GM21737 (cell line): ENCODE results near the gene KERA.

Experiments
- ATAC-seq: cut with Tn5 transposase; IDR thresholded peaks from one replicate; pipeline ENCODE4 v1.9.1; 2021; ENCODE audit warnings: mild to moderate bottlenecking, moderate library complexity; ENCODE audit not compliant: unreplicated experiment

The KERA gene

DNA sequence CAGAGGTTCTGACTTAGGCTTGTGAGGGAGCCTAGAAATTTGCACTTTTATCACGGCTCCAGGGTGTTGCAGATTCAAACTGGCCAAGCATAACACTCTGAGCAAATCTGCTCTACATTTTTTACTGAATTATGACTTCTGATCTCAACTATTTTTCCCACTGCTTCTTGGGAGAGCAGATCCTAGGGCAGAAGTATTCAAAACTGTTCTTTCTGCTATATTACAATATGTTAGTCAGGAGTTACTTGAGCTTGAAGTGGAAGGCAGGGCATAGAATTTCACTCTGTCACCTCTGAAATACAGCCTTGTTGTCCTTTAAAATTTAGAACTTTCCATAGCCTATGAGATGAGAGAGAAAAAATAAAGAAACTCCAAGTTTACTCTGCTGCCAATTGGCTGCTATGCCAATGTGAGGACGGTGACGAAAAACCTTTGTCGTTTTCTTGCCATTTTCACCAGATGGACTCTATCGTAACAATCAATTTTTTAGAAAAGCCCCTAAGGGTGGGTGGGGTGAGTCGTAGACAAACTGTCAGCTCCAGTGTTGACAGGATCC lies 16.4 kb upstream of the KERA start:
- ATAC-seq, result no peak

DNA sequence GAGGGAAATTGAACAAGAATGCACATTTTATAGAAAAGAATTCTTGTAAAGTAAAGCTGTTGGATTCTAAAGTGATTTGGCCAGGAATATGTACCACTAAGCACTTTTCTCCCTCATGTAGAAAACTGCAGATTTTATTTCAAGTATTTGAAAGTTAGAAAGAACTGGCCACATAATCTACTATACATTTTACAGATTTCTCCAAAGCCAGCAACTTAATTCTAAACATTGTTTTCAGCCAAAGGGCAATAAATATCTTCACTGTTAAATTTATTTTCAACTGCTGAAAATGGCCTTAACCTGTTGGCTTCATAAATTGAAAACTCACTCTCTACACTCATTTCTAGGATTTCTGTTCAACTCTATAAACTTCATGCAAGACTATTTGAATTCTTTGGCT lies 15.6 kb upstream of the KERA start:
- no peak for ATAC-seq

DNA sequence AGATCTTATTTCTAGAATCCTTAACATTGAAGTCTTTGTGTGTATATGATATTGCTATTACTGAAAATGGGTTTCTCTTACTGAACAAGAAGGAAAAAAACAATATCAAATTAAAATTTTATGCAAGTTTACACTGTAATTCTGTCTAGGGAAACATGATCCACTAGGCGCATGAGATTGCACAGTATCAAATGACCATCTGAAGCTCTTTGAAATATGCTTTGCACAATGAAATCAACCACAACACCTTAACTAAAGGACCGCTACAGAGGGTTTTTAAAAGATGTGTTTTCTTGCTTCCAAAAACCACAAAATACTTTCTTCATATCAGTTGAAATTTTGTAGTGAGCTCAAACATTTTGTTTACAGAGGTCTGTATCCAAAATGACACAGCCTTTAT lies 15.1 kb upstream of the KERA start:
- no peak for ATAC-seq

DNA sequence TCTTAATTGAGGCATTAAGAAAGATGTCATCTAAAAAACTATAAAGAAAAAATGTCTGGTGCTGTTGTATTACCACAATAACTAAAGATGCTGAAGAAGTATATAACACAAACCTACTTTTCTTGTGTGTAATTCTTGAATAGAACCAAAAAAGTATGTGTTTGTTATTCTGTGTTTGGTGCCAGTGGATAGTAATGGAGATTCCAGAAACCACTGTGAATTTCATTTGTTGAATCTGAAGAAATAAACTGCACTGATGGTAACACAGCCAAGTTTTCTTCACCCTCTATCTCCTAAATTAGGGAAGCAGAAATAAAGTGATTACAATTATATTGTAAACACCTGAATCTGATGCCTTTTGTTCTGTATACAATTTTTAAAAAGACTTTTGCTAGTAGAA lies 13.1 kb upstream of the KERA start:
- ATAC-seq, result no peak

DNA sequence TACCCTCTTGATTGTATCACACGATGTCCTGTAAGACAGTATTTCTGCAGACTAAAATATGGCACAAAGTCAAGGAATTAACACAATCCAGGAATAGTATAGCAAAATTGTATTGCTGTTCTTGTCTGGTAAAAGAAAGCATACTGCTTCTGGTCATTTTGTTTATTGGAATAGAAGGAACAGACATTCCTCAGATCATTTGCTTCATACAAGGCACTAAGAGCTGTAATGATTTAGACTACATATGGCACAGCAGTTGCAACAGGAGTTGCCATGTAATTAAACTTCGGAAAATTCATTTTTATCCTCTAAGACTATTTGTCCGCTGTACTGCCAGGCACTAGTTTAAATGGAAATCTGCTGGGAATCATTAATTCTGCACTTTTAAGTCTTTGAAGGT lies 7.6 kb upstream of the KERA start:
- ATAC-seq, result no peak

DNA sequence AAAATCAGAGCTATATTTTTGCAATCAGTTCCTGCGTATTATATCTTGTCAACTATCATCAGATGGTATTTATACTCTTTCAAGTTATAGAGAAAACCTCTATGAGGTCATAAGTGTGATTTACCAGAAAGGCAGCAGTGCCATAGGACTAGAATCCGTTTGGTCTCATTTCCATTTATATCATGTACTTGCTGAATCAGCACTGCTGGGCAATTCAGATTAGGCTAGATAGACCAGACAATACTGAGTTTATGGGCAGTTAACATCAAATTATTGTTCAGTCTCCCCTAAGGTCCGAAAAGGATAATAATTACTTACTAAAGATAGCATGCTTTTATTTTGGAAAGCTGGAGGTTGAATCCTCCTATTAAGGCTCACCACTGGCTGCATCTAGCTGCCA lies 6.8 kb upstream of the KERA start:
- no peak for ATAC-seq

DNA sequence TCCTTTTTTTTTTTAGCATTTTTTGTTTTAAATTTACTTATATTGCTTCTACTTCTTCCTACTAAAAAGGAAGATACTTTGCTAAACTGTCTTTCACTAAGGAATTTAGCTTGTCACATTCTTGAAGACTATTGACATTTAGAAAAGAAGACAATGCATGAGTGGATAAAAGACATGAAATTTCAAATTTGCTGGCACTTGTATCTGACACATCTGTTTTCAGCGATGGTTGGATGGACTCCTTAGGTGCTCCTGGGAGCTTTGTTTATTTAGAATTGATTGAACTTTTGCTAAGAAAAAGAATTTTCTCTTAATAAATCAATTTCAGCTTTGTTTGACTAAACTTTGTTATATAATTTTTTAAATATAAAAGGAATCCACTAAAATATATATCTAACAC lies 3.3 kb upstream of the KERA start:
- ATAC-seq, result no peak

DNA sequence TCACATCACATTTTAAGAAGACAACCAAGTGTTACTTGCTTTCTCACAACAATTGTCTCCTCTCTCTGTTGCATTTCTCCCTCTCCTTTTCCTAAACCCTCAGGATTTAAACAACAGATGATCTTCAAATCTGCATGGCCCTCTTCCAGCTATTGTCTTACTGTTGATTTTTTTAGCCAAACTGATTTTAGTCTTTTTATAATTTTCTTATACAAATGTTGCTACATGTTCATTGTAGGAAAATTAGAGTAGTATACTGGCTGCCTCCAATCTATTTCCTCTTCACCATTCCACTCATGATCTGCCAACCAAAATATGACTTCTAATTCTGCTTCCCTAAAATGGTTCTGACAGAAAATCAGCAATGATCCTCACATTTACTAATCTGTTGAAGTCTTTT lies 1.4 kb upstream of the KERA start:
- no peak for ATAC-seq

DNA sequence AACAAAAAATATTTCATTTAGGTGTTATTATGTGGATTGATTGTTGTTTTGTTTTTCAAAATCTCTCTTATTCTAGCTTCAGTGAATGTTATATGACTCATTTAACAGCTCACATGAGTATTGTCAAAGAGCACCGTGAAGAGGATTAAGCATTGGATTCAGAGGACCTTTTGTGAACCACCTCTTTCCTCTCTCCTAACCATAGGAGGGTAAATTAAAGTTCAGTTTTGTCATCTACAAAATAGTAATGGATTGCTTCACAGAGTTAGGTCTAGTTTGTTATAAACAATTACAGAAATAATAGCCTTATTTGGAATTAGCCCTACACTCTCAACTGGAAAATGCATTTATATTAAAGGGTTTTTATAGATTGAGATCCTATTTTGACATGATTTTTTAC lies 962 bp upstream of the KERA start:
- ATAC-seq, result no peak

DNA sequence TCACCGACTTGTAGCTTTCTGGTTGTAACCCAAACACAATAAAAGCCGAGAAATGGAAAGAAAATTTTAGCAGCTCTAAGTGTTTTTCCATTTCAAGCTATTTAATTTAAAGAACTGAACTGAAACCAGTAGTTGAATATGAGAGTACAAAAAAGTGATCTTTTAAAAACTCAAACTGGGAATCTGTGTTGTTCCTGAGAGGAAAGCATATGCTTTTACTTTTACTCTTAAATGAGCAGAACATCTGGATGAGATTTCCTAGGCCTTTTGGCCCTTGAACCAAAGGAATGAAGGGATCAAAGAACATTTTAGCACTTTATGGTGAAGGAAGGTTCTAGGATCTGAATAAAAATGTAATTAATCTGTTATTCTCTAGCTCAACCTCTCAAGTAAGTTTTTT lies 1.3 kb downstream of the KERA start:
- no peak for ATAC-seq

DNA sequence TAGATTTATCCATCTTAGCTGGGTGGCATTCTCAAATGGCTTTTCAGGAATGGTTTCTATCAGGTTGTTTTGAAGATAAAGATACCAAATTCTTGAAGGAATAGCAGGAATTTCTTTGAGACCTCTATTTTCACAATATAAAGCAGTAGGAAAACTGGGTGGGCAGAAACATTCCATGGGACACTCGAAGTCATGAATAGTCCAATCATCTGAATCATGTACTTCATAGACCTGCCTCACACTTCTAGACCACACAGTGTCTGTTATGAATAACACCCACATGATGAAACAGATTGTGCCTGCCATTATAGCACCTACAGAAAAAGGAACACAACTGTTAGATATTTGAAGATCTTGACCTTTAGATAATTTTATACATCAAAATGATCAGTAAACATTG lies 1.8 kb downstream of the KERA start:
- ATAC-seq, result no peak

DNA sequence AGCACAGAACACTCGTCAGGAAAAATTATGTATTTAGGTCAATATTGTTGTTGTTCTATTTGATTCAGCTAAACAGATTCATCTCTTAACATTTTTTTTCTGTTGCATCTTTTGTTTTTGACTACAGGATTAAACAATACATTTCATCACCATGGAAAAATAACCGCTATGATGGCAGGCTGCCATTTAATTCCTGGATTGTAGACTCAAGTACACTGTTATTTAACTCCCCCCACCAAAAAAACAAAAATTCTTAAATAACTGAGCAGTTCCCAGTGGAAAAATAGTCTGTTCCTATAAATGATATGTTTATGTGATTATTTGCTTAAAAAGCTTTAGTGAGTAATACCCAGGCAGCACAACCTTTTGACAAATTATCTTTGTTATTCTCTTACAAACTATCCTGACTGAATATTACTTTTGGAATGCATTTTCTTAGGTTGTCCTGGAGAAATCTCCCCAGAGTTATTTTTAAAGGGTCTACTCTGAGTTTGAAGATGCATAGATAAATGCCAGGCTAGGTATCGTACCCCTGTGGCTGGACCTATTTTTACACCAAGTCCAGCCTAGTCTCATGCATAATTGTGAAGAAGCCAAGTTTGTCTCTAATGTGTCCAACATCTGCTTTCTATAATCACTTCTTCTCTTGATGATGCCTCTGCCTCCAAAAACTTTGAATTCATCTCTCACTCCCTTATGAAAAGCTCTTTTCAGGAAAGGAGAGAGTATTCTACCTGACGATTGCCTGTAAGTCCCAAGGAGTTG lies 3.7 kb downstream of the KERA start:
- ATAC-seq, result no peak

DNA sequence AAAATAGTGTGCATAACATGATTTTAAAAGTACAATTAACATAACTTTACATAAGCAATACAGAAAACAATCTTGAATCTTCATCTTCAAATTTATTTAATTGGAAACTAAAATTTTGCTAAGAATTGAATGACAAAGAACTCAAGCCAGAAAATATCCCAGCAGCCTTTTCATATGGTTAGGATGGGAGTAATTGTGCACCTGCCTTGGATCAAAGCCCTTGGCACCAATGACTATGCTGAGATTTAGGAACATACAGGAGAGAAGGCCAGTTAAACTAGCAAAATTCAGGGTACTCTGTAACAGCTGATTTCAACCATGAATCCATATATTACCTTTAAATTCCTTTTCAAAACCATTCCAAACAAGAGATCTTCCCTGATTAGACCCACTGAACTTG lies 5.8 kb downstream of the KERA start:
- no peak for ATAC-seq

DNA sequence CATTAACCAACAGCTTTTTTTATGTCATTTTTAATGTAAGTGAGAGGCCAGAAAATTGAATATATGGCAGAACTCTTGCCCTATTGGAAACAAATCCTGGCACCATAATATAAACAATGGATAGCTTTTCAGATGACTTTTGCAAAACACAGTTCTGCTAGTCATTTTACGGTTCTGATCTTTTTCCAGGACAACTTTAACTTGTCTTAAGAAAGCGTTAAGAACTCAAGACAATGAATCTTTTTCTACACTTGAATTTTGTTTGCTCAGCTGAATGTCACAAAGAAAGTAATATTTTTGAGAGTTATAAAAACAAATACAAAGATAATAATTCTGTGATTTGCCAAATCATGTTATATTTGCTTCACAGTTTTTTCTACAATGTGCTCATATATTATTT lies 13.2 kb downstream of the KERA start:
- no peak for ATAC-seq

DNA sequence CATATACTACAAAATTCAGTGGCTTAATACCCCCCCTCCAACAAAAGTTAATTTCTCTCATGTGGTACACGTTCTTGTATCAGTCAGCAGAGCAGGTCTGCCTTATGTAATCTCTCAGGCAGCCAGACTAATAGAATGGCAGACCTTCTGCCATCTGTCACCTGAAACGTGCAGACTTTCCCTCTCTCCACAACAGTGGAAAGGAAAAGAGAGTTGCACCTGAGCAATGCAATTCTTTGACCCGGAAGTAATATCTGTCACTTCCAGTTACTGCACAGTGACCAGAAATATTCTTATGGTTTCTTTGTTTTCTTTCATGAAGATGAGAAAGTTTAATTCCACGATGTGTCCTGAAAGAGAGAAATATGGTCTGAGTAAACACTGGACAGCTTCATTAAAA lies 14.4 kb downstream of the KERA start:
- ATAC-seq, result no peak

DNA sequence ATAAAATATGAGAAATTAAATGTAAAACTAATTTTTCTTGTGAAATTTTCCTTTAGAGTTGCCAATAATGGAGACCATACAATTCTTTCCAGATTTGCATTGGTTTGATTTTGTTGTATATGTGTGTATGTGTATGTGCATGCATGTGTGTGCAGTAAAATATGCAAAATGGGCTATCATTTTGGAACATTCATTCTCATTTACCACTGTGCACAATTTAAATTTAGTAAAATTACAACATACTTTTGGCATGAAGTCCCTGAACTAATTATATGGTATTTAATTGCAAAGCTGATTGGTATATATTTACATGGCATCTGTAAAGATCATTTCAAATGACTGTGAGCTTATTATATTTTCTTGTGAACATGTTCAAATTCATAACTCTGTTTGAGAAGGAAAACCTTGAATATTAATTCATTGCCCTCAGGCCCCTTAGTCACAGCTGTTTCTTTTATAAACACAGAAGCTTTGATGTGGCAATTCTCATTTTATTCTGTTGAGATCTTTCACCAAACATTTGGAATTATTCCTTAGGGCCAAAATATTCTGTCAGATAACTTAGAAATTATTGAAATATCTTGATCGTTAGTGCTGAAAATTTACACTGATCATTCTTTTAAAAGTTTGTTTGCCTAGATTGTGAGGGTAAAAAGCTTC lies 17.6 kb downstream of the KERA start:
- no peak for ATAC-seq

DNA sequence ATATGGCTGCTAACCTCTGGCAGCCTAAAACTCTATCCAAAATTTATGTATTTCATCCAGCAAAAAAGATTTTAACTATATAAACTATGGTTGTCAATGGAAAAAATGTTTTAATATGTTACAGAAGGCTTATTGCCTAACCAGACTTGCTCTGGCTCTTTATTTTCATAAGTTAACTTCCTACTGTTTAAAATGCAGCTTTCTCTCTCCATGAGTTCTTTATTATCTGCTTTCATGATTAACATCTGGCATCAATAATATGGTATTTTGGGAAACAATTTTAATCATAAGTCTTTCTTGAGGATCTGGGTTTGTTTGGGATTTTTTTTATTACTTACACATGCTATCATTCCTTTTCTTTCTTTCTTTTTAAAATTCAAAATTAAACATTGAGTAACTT lies 20.5 kb downstream of the KERA start:
- no peak for ATAC-seq

DNA sequence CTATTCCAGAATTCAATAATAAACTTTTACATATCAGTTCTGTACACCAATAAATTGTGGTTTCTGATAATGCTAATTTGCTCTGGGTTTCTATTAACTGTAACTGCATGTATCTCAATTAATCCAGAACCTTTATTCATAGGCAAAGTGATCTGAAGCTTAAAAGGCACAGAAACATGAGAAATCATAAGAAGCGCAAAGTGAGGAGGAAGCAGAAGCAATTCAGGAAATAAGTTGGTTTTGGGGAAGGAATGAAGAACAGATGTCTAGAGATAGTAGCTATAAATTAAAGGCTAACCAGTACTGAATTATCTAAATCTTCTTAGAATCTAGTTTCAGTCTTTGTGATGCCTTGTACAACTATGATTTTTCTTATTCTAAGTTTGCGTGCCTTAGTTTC lies 24.6 kb downstream of the KERA start:
- ATAC-seq, result no peak

DNA sequence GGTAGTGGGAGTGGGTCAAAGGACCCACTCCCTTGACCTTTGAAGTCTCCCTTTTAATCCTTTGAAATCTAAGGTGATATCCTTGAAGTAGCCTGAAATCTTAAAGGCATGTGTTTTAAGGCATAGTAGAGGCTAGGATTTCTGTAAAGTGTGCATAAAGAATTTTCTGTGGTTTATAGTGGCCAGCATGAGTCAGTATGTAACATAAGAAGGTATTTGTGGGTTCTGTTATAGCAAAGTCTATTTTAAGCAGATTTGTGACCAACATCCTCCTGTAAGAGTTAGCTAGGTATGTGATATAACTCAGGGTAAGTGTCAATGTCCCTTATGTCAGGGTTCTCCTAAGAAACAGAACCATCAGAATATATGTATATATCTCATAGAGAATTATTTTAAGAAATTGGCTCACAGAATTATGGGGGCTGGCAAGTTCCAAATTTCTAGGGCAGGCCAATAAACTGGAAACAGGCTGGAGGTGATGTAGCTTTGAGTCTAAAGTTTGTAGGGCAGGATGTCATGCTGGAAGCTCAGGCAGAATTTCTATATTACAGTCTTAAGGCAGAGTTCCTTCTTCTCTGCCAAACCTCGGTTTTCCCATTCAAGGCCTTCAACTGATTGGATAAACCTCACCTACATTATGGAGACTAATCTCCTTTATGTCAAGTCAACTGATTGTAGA lies 34.4 kb downstream of the KERA start:
- no peak for ATAC-seq

DNA sequence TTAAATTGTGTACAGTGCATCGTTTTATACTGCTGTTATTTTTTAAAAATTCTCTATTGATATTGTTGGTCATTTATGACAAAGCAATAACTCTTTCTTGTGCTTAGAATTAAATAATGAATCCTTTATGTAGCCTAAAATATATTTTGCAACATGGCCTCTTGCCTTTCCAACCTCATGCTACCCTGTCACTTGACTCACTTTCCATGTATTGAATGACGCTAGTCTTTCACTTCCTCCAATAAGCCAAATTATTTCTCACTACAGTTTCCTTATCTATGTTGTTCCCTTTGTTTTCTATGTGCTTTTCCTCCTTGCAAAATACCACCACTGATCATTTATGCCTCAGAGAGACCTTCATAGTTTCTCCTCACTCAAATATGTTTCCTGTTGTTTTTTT lies 36.7 kb downstream of the KERA start:
- ATAC-seq, result no peak

DNA sequence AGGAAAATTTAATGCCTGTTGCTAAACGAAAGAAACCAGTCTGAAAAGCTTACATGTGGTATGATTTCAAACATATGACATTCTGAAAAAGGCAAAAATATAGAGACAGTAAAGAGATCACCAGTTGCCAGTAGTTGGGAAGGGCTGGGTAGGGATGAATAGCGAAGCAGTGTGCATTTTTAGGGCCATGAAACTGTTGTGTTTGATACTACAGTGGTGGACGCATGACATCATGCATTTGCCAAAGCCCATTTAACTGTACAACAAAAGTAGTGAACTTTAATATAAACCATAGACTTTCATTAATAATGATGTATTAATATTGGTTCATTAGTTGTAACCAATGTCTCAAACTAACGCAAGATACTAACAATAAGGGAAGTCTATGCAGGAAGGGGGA lies 38.4 kb downstream of the KERA start:
- ATAC-seq, result no peak
